ENCODE measurements around the gene SLCO1B1.

The SLCO1B1 gene

DNA sequence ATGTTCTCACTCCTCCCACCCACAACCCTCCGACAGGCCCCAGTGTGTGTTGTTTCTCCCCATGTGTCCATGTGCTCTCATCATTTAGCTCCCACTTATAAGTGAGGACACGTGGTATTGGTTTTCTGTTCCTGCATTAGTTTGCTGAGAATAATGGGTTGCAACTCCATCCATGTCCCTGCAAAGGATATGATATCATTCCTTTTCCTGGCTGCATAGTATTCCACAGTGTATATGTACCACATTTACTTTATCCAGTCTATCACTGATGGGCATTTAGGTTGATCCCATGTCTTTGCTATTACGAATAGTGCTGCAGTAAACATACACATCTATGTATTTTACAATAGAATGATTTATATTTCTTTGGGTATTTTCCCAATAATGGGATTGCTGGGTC lies 126.2 kb downstream of the SLCO1B1 start:
- Mint-ChIP-seq H3K27me3 (no peaks in the 10 kb centered on the region), H3K4me1 (no peaks in the 10 kb centered on the region), H3K9me3 (peaks cover 2% of the 10 kb centered on the region), H3K4me3 (no peak overlapping the region), H3K36me3 (no peaks in the 10 kb centered on the region), H3K27ac (no peak overlapping the region)
- no peak for DNase-seq
- CTCF ChIA-PET = no interaction called here

DNA sequence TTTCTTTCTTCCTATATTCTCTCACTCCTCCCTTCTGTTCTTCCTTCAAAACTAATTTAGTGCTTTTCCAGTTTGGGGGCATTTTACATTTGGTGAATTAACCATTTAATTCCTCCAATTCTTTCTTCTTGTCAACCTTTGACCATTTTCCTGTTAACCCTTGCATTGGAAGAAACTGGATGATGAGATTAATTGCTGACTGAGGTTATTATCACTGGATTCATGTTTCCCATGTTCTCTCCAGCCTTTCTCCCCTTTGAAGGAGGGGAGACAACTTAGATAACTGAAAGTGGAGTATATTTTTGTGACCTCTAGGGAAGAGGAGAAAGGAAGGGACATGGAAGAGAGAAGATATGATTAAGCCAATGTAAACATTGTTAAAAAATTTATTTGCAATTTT lies 133.2 kb downstream of the SLCO1B1 start:
- no peak for DNase-seq
- Mint-ChIP-seq H3K4me3 (no peak overlapping the region), H3K27me3 (peaks cover 3% of the 10 kb centered on the region), H3K36me3 (no peaks in the 10 kb centered on the region), H3K4me1 (no peaks in the 10 kb centered on the region), H3K9me3 (no peaks in the 10 kb centered on the region), H3K27ac (no peak overlapping the region)
- CTCF ChIA-PET = no interaction called here

GRCh38 chr12:21265932-21266331 lies 134.9 kb downstream of the SLCO1B1 start:
- no peak overlapping the region for H3K4me3 Mint-ChIP-seq
- H3K27ac Mint-ChIP-seq = no peak overlapping the region
- H3K36me3 Mint-ChIP-seq = no peaks in the 10 kb centered on the region
- H3K27me3 Mint-ChIP-seq = peaks cover 3% of the 10 kb centered on the region
- no peaks in the 10 kb centered on the region for H3K4me1 Mint-ChIP-seq
- DNase-seq = no peak
- CTCF ChIA-PET = interaction anchor here (1.6 kb wide), 1 partner anchor 16 kb away, joined by 5 read pairs; no protein-coding TSS in a partner anchor
- H3K9me3 Mint-ChIP-seq = no peaks in the 10 kb centered on the region

DNA sequence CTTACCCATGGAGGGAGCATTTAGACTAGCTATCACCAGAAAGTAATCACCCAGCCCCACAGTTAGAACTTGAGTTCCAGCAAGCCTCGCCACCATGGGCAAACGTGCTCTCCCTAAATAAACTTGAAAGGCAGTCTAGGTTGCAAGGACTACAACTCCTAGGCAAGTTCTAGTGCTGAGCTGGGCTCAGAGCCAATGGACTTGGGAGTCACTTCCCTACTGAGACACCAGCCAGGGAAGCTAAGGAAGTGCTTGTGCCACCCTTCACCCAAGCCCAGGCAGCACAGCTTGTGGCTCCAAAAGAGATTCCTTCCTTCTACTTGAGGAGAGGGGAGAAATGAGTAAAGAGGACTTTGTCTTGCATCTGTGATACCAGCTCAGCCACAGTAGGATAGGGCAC lies 145.8 kb downstream of the SLCO1B1 start:
- H3K4me3 Mint-ChIP-seq = no peak overlapping the region
- DNase-seq = no peak
- no peaks in the 10 kb centered on the region for H3K4me1 Mint-ChIP-seq
- H3K27ac Mint-ChIP-seq = no peak overlapping the region
- H3K27me3 Mint-ChIP-seq = no peaks in the 10 kb centered on the region
- H3K36me3 Mint-ChIP-seq = no peaks in the 10 kb centered on the region
- CTCF ChIA-PET = interaction anchor here (1.2 kb wide), 1 partner anchor 28 kb away, joined by 3 read pairs; no protein-coding TSS in a partner anchor
- no peaks in the 10 kb centered on the region for H3K9me3 Mint-ChIP-seq

Measured in activated naive CD4-positive, alpha-beta T cell treated with anti-CD3 and anti-CD28 coated beads, Interleukin-2, amount 10 ng/mL, durations not matched to agents 7 days and 5 days (primary cell).